HG03175 (cell line): Measurements from ENCODE around the gene P2RY2.

Experiments used
- ATAC-seq: cut with Tn5 transposase; IDR thresholded peaks from one replicate; pipeline ENCODE4 v1.9.1; 2021; ENCODE audit warnings: mild to moderate bottlenecking, moderate library complexity; ENCODE audit not compliant: unreplicated experiment

Gene P2RY2

DNA sequence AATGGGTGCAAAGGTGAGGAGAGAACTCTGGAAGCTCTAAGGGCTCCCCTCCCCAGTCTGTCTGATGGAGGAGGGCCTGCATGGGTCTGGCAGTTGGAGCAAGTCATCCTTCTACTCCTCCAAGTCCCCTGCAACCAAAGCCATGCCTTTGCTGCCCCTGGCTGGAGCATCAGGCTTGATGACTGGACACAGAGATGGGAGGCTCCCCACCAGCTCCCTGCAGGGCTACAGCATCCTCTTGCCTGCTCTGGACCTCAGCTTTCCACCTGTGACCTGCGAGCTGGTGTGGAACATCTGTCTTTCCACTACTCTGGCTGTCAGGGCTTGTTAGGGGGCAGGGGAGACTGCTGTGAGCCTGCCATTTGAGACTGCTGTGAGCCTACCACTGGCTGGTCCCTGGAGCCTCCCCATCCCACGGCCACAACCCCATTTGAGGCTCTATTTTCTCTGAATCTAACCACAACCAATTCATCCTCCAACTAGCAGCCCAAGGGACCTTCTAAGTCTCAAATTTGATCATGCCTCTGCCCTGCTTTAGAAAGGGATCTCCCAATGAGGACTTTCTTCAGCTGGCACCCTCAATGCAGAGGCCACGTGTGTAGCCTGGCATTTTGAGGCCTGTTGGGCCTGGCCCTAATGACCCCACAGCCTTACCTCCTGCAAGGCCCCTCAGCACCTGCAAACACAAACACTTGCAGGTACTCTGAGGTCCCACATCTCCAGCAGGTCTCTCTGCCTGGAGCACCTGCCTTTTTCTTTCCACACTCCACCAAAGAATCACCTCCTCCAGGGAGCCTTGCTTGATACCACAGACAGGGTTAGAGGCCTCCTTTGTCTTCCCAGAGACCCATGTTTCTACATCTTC, 63.9 kb downstream of the P2RY2 start:
- no peak for ATAC-seq

DNA sequence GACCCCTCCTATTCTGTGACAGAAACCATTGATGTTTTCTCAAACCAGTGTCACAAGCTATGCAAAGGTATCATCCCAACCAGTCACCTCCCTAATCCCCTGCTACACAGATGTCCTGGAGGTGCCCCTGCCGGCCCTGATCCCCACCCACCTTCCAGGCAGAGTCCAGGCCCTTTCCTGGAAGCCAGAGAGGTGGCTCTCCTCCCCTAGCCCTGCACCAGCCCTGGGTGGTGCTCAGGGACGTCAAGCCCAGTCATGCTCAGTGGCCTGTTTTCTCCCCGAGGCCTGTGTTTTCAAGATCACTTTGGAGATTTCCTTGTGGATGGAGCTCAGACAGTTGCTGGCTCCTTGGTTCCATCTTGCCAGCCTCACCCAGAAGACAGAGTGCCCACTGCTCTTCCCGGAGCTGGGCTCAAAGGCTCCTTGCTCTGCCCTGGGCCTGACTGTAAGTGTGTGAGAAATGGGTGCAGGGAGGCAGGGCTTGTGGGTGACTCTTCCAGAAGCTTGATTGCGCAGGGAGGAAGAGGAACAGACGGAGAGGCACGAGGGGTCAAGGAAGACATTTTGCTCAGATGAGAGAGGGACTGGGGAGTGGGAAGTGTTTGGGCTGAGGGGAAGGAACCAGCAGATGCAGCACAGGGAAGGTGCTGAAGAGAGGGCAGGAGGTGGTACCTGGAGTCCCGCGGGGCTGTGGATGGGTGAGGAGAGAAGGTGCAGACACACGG, 65.4 kb downstream of the P2RY2 start:
- ATAC-seq = no peak

DNA sequence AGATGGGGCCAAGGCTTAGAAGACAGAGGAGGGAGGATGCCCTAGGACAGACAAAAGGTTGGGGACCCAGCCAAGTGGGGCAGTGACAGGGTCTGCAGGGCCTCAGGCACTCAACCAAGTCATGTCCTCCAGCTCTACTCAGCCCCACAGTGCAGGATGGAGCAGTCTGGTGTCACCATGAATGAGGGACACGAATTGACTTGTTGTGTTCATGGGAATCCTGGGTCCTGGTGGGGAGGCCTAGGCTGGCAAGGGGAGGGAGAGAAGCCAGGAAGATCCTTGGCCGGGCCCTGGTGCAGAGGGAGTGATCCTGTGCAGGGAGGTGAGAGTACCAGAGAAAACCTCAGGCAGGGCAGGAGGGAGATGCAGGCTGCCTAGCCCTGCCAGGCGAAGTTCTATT, 66.0 kb downstream of the P2RY2 start:
- ATAC-seq = no peak

GRCh38 chr11:73285721-73286120, 67.6 kb downstream of the P2RY2 start:
- no peak for ATAC-seq
